Dermis blood vessel endothelial cell (primary cell): Measurements from ENCODE around the gene ANP32B. TPM values are rescaled to one million over a fixed set of nuclear protein-coding genes. Genes with fewer than 3 reads are reported as not detected.
"Not testable (repeated sequence)": the region's sequence is repeated elsewhere in the genome, so short reads cannot be mapped to it uniquely, and the experiment has no call there.

ENCODE experiments used
- DNase-seq: peaks from one replicate; pipeline ENCODE4 v3.0.0; 2010
- total RNA-seq: library from RNA; depleted of rRNA; stranded (reverse); fragments of >200 nt; gene quantifications from 2 replicates; pipeline ENCODE4 v1.2.3, GENCODE V29; 2014

ANP32B gene
- 6.0 and 12.9 TPM in 2 replicates for total RNA-seq

GRCh38 chr9:97982683-97983588, at the start of gene ANP32B:
Gene ANP32B, plus strand, starts transcription at chr9:97983341. Its CDS starts 215 bp downstream, at chr9:97983556.
- peak; percentile 92 for DNase-seq

GRCh38 chr9:97934321-97935115, 48.6 kb upstream of the ANP32B start:
- no peak for DNase-seq

- no peak for DNase-seq
Measured at GRCh38 chr9:97935276-97935675, 47.9 kb upstream of the ANP32B start.

- no peak for DNase-seq
Measured at GRCh38 chr9:97936998-97937397, 46.1 kb upstream of the ANP32B start.

- DNase-seq = no peak
Measured at GRCh38 chr9:97938081-97938644, 45.0 kb upstream of the ANP32B start, which contains the start of gene HEMGN. Gene HEMGN, minus strand, starts transcription at chr9:97938172. Its CDS starts 36 bp downstream, at chr9:97938136.

- no peak for DNase-seq
Measured at GRCh38 chr9:97940233-97940632, 42.9 kb upstream of the ANP32B start.

GRCh38 chr9:97940741-97941140, 42.4 kb upstream of the ANP32B start:
- DNase-seq = no peak

- DNase-seq = no peak
Measured at GRCh38 chr9:97941323-97941722, 41.8 kb upstream of the ANP32B start.

GRCh38 chr9:97943308-97943855, 39.8 kb upstream of the ANP32B start:
- DNase-seq = no peak

- DNase-seq = no peak
Measured at GRCh38 chr9:97944612-97945011, 38.5 kb upstream of the ANP32B start.

- DNase-seq = not testable (repeated sequence)
Measured at GRCh38 chr9:97945470-97945869, 37.7 kb upstream of the ANP32B start.

GRCh38 chr9:97947094-97947493, 36.0 kb upstream of the ANP32B start:
- not testable (repeated sequence) for DNase-seq

GRCh38 chr9:97950873-97951272, 32.3 kb upstream of the ANP32B start:
- DNase-seq = not testable (repeated sequence)

- DNase-seq = peak; percentile 64
Measured at GRCh38 chr9:97954550-97954989, 28.6 kb upstream of the ANP32B start.

- no peak for DNase-seq
Measured at GRCh38 chr9:97956331-97956730, 26.8 kb upstream of the ANP32B start.

GRCh38 chr9:97958812-97959511, 24.2 kb upstream of the ANP32B start:
- no peak for DNase-seq

GRCh38 chr9:97959585-97959984, 23.6 kb upstream of the ANP32B start:
- no peak for DNase-seq

GRCh38 chr9:97960678-97961328, 22.3 kb upstream of the ANP32B start:
- not testable (repeated sequence) for DNase-seq

- no peak for DNase-seq
Measured at GRCh38 chr9:97961361-97961760, 21.8 kb upstream of the ANP32B start.

GRCh38 chr9:97962136-97962535, 21.0 kb upstream of the ANP32B start:
- DNase-seq = no peak

GRCh38 chr9:97962575-97962974, 20.6 kb upstream of the ANP32B start:
- DNase-seq = no peak
